ENCODE data around the gene ANO6.

The ANO6 gene

DNA sequence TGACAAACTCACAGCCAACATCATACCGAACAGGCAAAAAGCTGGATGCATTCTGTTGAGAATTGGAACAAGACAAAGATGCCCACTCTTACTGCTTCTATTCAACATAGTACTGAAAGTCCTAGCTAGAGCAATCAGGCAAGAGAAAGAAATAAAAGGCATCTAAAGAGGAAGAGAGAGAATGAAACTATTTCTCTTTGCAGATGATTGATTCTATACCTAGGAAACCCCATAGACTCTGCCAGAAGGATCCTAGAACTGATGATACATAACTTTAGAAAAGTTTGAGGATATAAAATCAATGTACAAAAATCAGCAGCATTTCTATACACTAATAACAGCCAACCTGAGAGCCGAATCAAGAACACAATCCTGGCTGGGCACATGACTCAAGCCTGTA is 6.1 kb upstream of the ANO6 start:
- H3K4me3 ChIP-seq (ENCODE audit: low read depth, low read length): no peak overlapping the region
- TF ChIP-seq, protein P1, sequence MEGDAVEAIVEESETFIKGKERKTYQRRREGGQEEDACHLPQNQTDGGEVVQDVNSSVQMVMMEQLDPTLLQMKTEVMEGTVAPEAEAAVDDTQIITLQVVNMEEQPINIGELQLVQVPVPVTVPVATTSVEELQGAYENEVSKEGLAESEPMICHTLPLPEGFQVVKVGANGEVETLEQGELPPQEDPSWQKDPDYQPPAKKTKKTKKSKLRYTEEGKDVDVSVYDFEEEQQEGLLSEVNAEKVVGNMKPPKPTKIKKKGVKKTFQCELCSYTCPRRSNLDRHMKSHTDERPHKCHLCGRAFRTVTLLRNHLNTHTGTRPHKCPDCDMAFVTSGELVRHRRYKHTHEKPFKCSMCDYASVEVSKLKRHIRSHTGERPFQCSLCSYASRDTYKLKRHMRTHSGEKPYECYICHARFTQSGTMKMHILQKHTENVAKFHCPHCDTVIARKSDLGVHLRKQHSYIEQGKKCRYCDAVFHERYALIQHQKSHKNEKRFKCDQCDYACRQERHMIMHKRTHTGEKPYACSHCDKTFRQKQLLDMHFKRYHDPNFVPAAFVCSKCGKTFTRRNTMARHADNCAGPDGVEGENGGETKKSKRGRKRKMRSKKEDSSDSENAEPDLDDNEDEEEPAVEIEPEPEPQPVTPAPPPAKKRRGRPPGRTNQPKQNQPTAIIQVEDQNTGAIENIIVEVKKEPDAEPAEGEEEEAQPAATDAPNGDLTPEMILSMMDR (IDR thresholded peaks at IDR 0.05; ENCODE audit: low read depth, low read length, missing control alignments): no peak
- no peak for DNase-seq (ENCODE audit: low read depth)

DNA sequence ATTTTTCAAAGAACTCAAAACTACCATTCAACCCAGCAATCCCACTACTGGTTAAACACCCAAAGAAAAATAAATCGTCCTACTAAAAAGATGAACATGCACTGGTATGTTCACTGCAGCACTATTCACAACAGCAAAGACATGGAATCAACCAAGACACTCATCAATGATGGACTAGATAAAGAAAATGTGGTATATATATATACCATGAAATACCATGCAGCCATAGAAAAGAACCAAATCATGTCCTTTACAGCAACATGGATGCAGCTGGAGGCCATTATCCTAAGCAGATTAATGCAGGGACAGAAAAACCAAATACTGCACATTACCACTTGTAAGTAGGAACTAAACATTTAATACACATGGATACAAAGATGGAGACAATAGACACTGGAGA is 3.8 kb upstream of the ANO6 start:
- DNase-seq (ENCODE audit: low read depth): no peak
- no peak overlapping the region for H3K4me3 ChIP-seq (ENCODE audit: low read depth, low read length)
- TF ChIP-seq, protein P1 (IDR thresholded peaks at IDR 0.05; ENCODE audit: low read depth, low read length, missing control alignments): no peak

DNA sequence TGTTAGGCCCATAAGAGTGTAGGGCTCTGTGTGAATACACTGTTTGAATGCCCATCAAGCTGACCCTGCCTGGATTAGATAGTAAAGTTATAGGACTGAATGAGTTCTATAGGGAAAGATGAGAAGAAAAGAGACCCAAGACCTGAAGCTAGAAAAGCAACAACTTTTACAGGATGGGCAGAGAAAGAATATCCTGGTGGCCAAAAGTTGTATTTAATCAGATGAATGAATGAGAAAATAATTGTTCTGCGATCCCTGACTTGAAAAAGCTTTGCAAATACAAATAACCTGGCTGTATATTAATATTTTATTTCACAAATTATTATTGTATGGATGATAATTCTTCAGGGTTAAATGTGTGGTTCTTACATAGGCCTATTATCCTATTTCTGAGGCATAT is 2.8 kb upstream of the ANO6 start:
- no peak overlapping the region for H3K4me3 ChIP-seq (ENCODE audit: low read depth, low read length)
- DNase-seq (ENCODE audit: low read depth): no peak
- TF ChIP-seq, protein P1 (IDR thresholded peaks at IDR 0.05; ENCODE audit: low read depth, low read length, missing control alignments): no peak

DNA sequence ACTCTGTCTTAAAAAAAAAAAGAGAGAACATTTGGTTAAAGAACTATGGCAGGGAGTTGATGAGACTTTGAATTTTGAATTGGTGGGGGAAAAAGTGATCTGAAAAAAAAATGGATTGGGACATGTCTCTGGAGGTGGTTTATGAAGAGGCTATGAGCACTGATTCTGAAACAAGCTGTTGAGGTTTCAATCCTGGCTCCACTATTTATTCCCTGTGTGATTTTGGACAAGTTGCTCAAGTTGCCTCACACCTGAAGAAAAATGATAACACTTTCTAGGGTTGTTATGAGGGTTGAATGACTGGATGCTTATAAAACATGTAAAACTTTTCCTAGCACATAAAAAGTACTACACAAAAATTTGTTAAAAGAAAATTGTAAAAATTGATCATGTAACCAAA is 1.8 kb upstream of the ANO6 start:
- DNase-seq (ENCODE audit: low read depth): no peak
- no peak overlapping the region for H3K4me3 ChIP-seq (ENCODE audit: low read depth, low read length)
- TF ChIP-seq, protein P1 (IDR thresholded peaks at IDR 0.05; ENCODE audit: low read depth, low read length, missing control alignments): no peak

DNA sequence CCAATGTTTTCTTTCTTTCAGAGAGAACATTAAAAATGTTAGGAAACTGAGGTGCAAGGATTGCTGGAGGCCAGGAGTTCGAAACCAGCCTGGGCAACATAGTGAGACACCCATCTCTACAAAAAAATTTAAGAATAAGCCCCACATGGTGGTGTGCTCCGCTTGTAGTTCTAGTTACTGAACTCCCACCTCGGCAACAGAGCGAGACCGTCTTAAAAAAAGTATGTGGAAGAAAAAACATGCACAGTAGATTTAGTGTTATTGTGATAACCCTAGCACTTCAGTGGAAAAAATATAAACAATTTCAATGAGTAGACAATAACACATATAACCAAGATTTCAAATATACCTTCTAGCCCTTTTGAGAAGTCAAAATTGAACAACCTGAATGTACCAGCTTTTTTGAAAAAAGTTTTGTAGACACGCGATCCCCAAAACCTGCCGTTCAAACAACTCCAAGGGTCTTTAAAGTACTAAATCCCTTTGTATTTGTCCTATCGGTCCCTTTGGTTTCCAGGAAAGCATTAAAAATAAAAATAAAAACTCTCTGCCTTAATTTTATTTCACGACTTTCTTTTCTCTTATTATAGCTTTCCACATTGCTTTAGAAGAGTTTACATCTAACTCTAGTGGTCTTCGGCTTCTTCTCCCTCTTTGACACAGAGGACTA is 1.0 kb upstream of the ANO6 start:
- peak overlapping the region; percentile 71 for H3K4me3 ChIP-seq (ENCODE audit: low read depth, low read length)
- DNase-seq (ENCODE audit: low read depth): no peak
- TF ChIP-seq, protein P1 (IDR thresholded peaks at IDR 0.05; ENCODE audit: low read depth, low read length, missing control alignments): no peak

DNA sequence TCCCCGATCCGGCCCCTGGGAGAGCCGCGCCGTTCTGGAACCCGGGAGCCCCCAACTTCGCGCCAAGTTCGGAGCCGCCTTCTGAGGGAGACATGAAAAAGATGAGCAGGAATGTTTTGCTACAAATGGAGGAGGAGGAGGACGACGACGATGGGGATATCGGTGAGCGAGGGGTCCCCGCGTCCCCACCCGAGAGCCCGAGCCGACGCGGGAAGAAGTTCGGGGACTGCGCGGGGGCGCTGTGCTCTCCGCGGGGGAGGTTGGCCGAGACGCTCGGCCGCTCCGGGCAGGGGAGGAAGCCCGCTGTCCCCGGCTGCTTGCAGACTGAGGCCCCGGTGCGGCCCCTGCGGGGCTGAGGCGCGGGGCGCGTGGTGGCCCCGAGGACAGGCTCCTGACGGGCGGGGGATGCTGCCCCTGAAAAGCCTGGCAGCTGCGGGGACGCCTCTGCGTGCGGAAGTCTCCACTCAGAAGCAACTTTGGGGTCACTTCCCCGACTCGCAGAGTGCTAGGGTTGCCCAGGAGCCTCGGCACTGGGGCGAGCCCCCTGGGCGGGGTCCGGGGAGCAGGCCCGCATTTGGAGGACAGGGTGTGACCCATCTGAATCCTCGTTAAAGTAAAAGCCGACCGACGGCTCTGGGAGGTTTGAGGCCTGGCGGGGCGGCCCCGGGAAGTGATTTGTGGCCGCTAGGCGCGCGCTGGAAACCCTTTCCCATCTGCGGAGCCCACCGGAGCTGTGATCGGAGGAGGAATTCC is 511 bp downstream of the ANO6 start:
- peak overlapping the region; percentile 71 for H3K4me3 ChIP-seq (ENCODE audit: low read depth, low read length)
- no peak for DNase-seq (ENCODE audit: low read depth)

More for the DNA sequence above, 511 bp downstream of the ANO6 start:
- TF ChIP-seq, protein P1 (IDR thresholded peaks at IDR 0.05; ENCODE audit: low read depth, low read length, missing control alignments): peak; percentile 34
